ENCODE results near the gene HAO1.
A peak's percentile ranks its signal among the peaks of the same experiment; 100 is the strongest.

Gene HAO1

DNA sequence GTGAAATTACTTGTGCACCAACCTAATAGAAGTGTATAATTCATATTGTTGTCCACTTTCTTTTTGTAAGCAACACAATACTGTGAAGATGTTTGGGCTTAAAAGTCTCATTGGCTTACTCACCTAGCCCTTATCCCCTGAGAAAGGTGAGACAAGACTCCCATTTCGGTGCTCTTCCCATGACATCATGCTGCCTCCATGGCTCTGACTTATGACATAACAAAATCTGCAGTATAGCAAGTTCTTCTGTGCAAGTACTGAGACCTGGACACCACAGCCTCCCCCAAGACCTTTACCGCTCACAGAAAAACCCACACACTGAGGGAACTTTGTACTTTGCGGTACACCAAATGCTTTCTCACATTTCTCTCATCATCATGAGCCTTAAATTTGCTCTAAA, 50.5 kb downstream of the HAO1 start:
- H3K27ac ChIP-seq, result no peak overlapping the region
- H3K4me3 ChIP-seq (ENCODE audit: low read depth, low read length), result no peak overlapping the region
- no peaks in the 10 kb centered on the region for H3K27me3 ChIP-seq (replicated peaks)
- in situ Hi-C loops (cut with HindIII; ENCODE audit: low pct_ligation_motif_present, low sequenced_read_pairs), result no loop called here
- TF ChIP-seq, protein P1, sequence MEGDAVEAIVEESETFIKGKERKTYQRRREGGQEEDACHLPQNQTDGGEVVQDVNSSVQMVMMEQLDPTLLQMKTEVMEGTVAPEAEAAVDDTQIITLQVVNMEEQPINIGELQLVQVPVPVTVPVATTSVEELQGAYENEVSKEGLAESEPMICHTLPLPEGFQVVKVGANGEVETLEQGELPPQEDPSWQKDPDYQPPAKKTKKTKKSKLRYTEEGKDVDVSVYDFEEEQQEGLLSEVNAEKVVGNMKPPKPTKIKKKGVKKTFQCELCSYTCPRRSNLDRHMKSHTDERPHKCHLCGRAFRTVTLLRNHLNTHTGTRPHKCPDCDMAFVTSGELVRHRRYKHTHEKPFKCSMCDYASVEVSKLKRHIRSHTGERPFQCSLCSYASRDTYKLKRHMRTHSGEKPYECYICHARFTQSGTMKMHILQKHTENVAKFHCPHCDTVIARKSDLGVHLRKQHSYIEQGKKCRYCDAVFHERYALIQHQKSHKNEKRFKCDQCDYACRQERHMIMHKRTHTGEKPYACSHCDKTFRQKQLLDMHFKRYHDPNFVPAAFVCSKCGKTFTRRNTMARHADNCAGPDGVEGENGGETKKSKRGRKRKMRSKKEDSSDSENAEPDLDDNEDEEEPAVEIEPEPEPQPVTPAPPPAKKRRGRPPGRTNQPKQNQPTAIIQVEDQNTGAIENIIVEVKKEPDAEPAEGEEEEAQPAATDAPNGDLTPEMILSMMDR (IDR thresholded peaks at IDR 0.05; ENCODE audit: low read depth, low read length, missing control alignments), result no peak
- no peak for DNase-seq
- H3K36me3 ChIP-seq (replicated peaks), result no peaks in the 10 kb centered on the region

DNA sequence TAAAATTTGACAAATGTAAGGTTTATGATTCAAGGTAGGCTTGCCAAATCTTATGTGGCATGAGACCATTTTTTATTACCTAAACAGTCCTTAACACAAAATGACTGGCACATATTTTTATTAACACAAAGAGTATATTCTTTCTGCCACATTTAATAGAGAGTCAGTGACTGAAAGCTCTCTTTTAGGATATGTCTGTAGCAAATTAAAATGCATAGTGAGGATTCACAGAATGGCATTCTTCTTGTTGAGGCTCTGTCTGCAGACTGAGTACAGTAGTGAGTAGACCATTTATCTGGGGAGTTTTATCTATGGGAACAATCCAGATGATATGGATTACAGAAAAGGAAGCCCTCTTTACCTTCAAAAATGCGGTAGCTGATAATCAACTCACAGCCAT, 56.5 kb downstream of the HAO1 start:
- Histone ChIP-seq H3K4me3 (ENCODE audit: low read depth, low read length) (no peak overlapping the region), H3K27me3 (replicated peaks) (no peaks in the 10 kb centered on the region), H3K36me3 (replicated peaks) (no peaks in the 10 kb centered on the region), H3K27ac (no peak overlapping the region)
- in situ Hi-C loops (cut with HindIII; ENCODE audit: low pct_ligation_motif_present, low sequenced_read_pairs), result no loop called here
- no peak for DNase-seq
- TF ChIP-seq, protein P1 (IDR thresholded peaks at IDR 0.05; ENCODE audit: low read depth, low read length, missing control alignments), result no peak

DNA sequence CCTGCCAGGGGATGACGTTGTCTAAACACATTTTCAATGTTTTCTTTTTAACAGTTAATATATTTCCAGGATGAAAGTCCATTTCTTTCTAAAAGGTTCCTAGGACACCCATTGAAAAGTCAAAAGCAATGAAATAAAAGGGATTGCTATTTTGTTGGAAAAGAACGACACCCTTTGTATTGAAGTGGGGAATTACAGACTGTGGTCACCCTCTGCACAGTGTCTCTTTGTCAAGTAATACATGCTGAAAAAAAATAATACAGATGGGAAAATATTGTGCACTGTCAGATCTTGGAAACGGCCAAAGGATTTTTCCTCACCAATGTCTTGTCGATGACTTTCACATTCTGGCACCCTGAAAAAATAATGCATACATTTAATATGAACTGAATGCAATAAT, 56.9 kb downstream of the HAO1 start:
- no peaks in the 10 kb centered on the region for H3K36me3 ChIP-seq (replicated peaks)
- no peak overlapping the region for H3K27ac ChIP-seq
- DNase-seq, result no peak
- TF ChIP-seq, protein P1 (IDR thresholded peaks at IDR 0.05; ENCODE audit: low read depth, low read length, missing control alignments), result no peak
- H3K4me3 ChIP-seq (ENCODE audit: low read depth, low read length), result no peak overlapping the region
- in situ Hi-C loops (cut with HindIII; ENCODE audit: low pct_ligation_motif_present, low sequenced_read_pairs), result no loop called here
- H3K27me3 ChIP-seq (replicated peaks), result no peaks in the 10 kb centered on the region

DNA sequence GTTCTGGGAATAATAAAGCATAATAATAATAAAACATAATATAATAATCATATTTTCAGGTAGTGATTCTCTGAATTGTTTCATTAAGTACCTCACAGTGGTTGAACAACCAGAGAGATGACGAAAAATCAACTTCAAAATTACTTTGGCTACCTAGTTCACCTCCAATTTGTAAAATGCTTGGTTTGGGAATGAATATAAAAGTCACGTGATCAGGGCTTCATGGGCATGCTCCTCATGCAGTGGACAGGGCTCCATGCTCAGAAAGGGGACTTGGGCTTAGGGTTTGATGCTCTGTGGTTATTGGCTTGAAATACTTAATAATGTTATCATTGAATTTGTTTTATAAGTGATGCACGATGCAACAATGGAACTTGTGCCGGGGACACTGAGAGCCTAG, 58.2 kb downstream of the HAO1 start:
- Histone ChIP-seq H3K4me3 (ENCODE audit: low read depth, low read length) (no peak overlapping the region), H3K27me3 (replicated peaks) (no peaks in the 10 kb centered on the region), H3K36me3 (replicated peaks) (no peaks in the 10 kb centered on the region), H3K27ac (no peak overlapping the region)
- no peak for DNase-seq
- in situ Hi-C loops (cut with HindIII; ENCODE audit: low pct_ligation_motif_present, low sequenced_read_pairs), result no loop called here
- TF ChIP-seq, protein P1 (IDR thresholded peaks at IDR 0.05; ENCODE audit: low read depth, low read length, missing control alignments), result no peak

DNA sequence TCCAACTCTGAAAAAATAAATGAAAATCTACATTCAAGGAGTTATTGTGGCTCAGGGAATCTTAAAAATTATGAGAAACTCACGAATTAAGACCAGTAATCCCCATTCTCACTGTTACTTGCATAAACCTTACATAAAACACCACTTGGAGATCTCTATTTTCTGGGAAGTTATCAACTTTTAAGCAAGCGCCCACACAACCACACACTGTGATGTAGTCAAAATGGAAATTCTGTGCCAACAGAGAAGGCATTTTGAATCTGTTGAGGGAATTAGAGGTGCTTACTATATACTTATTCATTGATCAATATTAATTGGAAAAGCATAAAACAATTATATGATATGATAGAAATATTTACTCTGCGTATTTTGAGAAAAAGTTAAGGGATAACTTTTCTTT, 58.7 kb downstream of the HAO1 start:
- TF ChIP-seq, protein P1 (IDR thresholded peaks at IDR 0.05; ENCODE audit: low read depth, low read length, missing control alignments), result no peak

DNA sequence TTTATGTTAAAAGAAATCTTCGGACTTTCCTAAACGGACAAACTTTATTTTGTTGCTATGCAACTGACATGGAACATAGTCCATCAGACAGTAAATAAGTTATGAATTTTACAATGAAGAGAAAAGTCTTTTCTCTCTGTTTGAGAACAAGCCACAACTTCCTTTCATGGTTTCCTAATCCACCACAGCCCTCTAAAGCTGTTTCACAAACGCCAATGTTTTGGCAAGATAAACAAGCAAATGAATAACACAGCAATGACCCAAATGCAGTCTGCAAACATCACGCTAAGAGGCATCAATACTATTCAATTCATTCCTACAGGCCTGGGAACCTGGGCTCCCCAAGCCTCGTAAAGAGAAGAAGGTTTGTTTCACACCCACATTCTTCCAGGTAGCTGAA, 60.4 kb downstream of the HAO1 start:
- in situ Hi-C loops (cut with HindIII; ENCODE audit: low pct_ligation_motif_present, low sequenced_read_pairs), result no loop called here
- DNase-seq, result peak; percentile 28
- Histone ChIP-seq H3K4me3 (ENCODE audit: low read depth, low read length) (no peak overlapping the region), H3K27me3 (replicated peaks) (no peaks in the 10 kb centered on the region), H3K27ac (no peak overlapping the region), H3K36me3 (replicated peaks) (no peaks in the 10 kb centered on the region)
- TF ChIP-seq, protein P1 (IDR thresholded peaks at IDR 0.05; ENCODE audit: low read depth, low read length, missing control alignments), result no peak

More for the DNA sequence above, 58.7 kb downstream of the HAO1 start:
- no peak overlapping the region for H3K27ac ChIP-seq
- H3K4me3 ChIP-seq (ENCODE audit: low read depth, low read length), result no peak overlapping the region
- no peak for DNase-seq
- no peaks in the 10 kb centered on the region for H3K36me3 ChIP-seq (replicated peaks)
- in situ Hi-C loops (cut with HindIII; ENCODE audit: low pct_ligation_motif_present, low sequenced_read_pairs), result no loop called here
- no peaks in the 10 kb centered on the region for H3K27me3 ChIP-seq (replicated peaks)
